GM19035 (cell line): ENCODE measurements around the gene NEUROD1.
A peak's percentile ranks its signal among the peaks of the same experiment; 100 is the strongest.

Experiments used
- ATAC-seq: cut with Tn5 transposase; IDR thresholded peaks from one replicate; pipeline ENCODE4 v1.9.1; 2021; ENCODE audit not compliant: unreplicated experiment

The NEUROD1 gene

DNA sequence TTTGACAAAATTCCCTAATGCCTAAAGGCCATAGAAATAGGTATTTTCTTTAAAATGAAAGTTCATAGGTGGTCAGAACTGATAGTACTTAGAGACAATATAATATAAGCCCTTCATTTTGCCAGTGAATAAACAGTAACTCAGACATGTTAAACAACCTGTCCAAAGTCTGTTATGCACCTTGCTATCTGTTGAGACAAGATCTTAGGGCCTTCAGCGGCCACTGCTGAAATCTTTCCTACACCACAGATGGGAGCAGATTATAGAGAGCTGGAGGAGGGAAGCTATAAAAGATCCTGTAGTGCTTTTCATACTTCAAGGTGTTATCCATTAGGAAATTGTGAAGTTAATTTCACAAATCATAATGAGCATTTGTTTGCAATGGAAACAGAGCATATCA, 37.2 kb downstream of the NEUROD1 start:
- no peak for ATAC-seq

DNA sequence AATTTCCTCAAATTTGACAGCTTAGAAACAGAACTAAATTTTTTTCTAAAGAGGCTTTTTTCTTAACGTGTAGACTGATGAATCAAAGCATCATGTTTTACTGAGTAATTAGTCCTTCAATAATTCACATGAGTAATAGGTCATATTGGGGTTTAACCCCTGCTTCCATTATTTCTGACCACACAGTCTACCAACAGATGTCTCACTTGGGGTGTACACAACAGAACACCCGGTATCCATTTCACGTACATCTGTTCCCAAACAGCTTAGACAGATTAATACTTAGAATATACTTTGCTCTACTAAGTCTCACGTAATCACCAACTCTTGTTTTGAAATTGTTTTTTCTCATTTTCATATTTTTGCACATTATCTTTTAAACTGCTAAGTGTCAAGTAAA, 38.2 kb downstream of the NEUROD1 start:
- no peak for ATAC-seq

DNA sequence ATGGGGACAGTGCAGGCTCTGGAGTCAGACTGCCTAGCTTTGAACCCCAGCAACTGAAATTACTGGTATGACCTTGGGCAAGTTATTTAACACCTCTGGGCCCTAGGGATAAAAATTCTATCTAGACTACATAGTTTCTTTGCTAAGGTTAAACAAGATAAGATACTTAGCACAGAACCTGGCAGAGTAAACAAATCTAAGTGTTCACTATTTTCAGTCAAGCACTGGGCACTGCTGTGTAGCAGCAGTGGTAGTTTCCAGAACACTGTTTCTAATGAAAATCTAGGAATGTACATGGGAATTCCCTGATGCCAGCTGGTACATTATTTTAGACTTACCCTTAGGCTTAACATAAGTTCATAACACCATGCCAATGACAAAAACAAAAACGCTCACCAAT, 40.6 kb downstream of the NEUROD1 start:
- ATAC-seq, result no peak

DNA sequence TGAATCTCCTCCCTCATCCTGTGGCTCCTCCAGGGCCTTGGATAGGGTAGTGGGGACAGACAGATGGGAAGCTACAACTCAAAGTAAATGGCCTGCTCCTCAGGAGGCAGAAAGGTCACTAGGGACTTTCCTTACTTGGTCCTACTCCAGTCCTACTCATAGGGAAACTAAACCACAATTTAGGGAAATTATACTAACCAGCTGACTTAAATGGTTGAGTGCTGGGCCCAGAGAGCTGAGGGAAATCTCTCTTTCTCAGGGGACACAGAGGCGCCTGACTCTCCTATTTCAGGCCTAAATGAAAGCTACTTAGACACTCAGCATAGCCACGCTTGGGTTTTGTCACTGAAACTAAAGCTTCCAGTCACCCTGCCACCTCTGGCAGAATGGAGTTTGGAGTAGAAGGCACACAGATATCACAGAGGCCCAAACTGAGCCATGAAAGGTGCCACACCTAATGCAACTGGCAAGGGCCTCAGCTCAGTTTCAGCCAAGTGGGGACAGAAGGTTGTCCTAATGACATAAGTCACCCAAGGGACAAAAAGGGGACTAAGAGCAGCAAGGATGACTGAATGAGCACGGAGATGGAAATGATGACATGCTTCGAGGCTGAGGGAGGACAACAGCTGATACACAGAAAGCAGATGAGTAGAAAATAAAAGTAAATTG, 47.5 kb downstream of the NEUROD1 start:
- peak; percentile 68 for ATAC-seq

DNA sequence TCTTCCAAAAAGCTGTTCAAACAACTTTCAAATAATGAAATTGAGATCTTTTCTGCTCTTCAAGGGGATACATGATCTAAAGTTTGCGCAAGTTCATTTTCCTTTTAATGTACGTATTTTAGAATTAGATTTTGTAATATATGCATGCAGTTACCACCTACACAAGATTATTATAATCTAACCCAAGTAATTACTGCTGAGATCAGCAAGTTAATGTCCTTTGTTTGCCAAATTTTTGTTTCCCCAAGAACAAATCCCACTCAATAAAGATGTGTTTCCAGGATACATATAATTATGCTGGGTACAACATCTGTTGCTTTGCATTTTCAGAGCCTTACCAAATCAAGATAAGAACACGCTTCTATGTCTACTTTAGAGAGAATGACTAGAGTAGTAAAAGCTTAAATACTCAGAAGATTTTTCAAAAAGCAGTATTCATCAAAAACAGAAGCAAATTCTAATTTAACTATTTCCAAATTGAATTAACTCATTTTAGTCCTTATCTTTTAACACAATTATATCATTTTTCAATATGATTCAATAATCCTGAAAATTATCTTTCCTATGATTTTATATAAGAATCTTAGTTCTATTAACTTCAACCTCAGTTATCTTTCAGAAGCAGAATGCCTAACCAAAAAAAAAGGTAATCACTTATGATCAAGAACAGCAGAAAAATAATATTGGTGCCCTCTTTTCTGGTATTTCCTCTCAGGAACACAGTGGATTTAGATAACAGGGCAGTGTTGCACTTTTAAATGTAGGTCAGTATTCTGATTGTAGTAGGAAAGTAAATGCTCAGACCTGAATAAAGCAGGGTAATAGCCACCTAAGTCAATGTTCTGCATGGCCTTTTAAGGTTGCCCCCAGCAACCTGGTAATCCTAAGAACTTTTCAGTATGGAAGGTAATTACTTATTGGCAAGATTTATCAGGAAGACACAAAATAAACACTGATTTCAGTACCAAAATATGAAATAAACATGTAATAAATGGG, 51.4 kb downstream of the NEUROD1 start:
- ATAC-seq, result no peak

DNA sequence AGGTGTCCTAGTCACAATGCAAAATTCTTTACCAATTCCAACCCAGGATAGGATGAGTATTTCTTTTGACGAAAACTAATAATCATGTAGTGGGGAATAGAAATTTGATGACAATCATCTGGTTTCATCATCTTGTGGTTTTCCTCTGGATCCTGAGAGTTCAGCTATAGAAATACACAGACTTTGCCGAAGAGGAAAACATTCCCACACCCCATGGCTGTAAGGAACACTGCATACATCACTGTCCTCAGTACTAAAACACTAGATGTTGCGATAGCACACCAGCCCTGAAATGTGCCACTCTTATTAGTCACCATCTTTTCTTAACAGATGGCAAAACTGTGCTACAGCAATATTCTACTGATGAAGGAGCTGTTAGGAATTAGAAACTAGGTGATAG, 52.8 kb downstream of the NEUROD1 start:
- no peak for ATAC-seq

DNA sequence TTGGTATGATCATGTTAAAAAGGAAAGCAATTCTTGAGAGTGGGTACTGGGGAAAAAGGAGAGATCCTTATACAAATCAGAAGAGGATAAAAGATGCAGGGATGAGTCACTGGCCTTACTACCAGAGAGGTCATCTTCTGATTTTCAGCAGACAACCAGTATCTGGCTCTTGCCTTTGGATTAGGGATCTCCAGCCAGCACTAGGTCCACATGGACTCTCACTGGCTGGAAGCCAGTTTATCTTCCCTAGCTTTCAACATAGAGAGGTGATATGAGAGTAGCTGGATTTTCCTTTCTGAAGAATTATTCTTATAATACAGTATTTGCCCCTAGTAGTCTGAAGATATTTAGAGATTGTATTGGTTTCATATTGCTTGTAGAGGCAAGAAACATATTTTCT, 53.6 kb downstream of the NEUROD1 start:
- ATAC-seq, result no peak
